ENCODE data around the gene GPR17. TPM values are rescaled to one million over a fixed set of nuclear protein-coding genes. Genes with fewer than 3 reads are reported as not detected.

The GPR17 gene
- total and polyA plus RNA-seq, 8 donors: 0.35 to 1.9 TPM; not detected in 6

- DNase-seq (peak in 2 of 6 donors; percentile 31 to 70), ATAC-seq (peak; percentile 43 to 77 (median 66)), FAIRE-seq (no peak)
- Histone ChIP-seq H3K27ac (no peak within 1 kb of the TSS), H3K4me3 (peak within 1 kb of the TSS; percentile 26 to 58 (median 40)), H3K36me3 (no peaks in the 10 kb centered on the region), H3K4me1 (peaks cover 0 to 8% (median 0%) of the 10 kb centered on the region in 3 donors), H3K9me3 (no peaks in the 10 kb centered on the region), H3K27me3 (no peaks in the 10 kb centered on the region)
- no peak for TF ChIP-seq CTCF (IDR thresholded peaks at IDR 0.05)
- WGBS, 2 donors: 3 to 4% methylated on average over 41 to 56 of the region's 56 CpGs
- intact Hi-C loops (cut with DNase I): no loop called here
Observed at GRCh38 chr2:127675331-127676261, 29.6 kb downstream of the GPR17 start, which contains the start of gene LIMS2. Gene LIMS2, minus strand, starts transcription at chr2:127675530. Its CDS starts 506 bp downstream, at chr2:127675024.

- no peak for ATAC-seq
Observed at GRCh38 chr2:127676906-127677305, 31.0 kb downstream of the GPR17 start.

GRCh38 chr2:127678531-127678930, 32.6 kb downstream of the GPR17 start:
- Histone ChIP-seq H3K4me3 (no peak overlapping the region), H3K9me3 (no peaks in the 10 kb centered on the region), H3K36me3 (no peaks in the 10 kb centered on the region), H3K4me1 (peaks cover 5 to 8% (median 5%) of the 10 kb centered on the region in 3 donors), H3K27ac (no peak overlapping the region), H3K27me3 (no peaks in the 10 kb centered on the region)
- no peak for FAIRE-seq
- 71 to 72% methylated on average over 10 of the region's 10 CpGs for WGBS, 2 donors
- intact Hi-C loops (cut with DNase I): no loop called here
- no peak for ATAC-seq
- no peak for TF ChIP-seq CTCF (IDR thresholded peaks at IDR 0.05)
- peak in 1 of 6 donors; percentile 36 for DNase-seq

More at GRCh38 chr2:127676906-127677305, 31.0 kb downstream of the GPR17 start:
- FAIRE-seq (no peak), DNase-seq (peak in 1 of 6 donors; percentile 35)
- Histone ChIP-seq H3K9me3 (no peaks in the 10 kb centered on the region), H3K4me1 (peaks cover 0 to 8% (median 0%) of the 10 kb centered on the region in 3 donors), H3K27me3 (no peaks in the 10 kb centered on the region), H3K4me3 (no peak overlapping the region), H3K36me3 (no peaks in the 10 kb centered on the region), H3K27ac (no peak overlapping the region)
- 83 to 87% methylated on average over 2 of the region's 2 CpGs for WGBS, 2 donors
- no peak for TF ChIP-seq CTCF (IDR thresholded peaks at IDR 0.05)
- intact Hi-C loops (cut with DNase I): no loop called here

GRCh38 chr2:127678991-127679390, 33.0 kb downstream of the GPR17 start:
- FAIRE-seq (no peak), DNase-seq (no peak), ATAC-seq (no peak)
- intact Hi-C loops (cut with DNase I): no loop called here
- 83 to 88% methylated on average over 6 of the region's 6 CpGs for WGBS, 2 donors
- Histone ChIP-seq H3K27ac (no peak overlapping the region), H3K4me3 (no peak overlapping the region), H3K4me1 (peaks cover 5 to 8% (median 5%) of the 10 kb centered on the region in 3 donors), H3K27me3 (no peaks in the 10 kb centered on the region), H3K9me3 (no peaks in the 10 kb centered on the region), H3K36me3 (no peaks in the 10 kb centered on the region)
- TF ChIP-seq CTCF (IDR thresholded peaks at IDR 0.05): no peak
